Neutrophil (primary cell): Measurements from ENCODE around the gene KRTAP5-8.
"Not testable (repeated sequence)": the region's sequence is repeated elsewhere in the genome, so short reads cannot be mapped to it uniquely, and the experiment has no call there.

ENCODE experiments used
- H3K27ac ChIP-seq: fragments of 200-600 bp; sonication (generic); 2 replicates; pipeline ENCODE4 v1.5.1; 2016; ENCODE audit warnings: mild to moderate bottlenecking, moderate library complexity
- H3K27me3 ChIP-seq: fragments of 200-600 bp; sonication (generic); 2 replicates; pipeline ENCODE4 v1.6.0; 2016; ENCODE audit warnings: mild to moderate bottlenecking
- H3K36me3 ChIP-seq: fragments of 200-600 bp; sonication (generic); 2 replicates; pipeline ENCODE4 v1.5.1; 2017
- H3K4me1 ChIP-seq, 2 experiments: fragments of 200-600 bp in 1 of 2; sonication (generic) in 1 of 2; 1 replicate in 1 of 2; 2 replicates in 1 of 2; pipeline versions ENCODE4 v1.5.1 to v1.6.1; 2013 to 2016; ENCODE audit warnings: low read depth in 1 of 2, low read length in 1 of 2, mild to moderate bottlenecking in 1 of 2, moderate library complexity in 1 of 2; ENCODE audit not compliant: control insufficient read depth in 1 of 2, insufficient read depth in 1 of 2
- H3K4me3 ChIP-seq, 2 experiments: fragments of 200-600 bp in 1 of 2; sonication (generic) in 1 of 2; 1 replicate in 1 of 2; 2 replicates in 1 of 2; pipeline ENCODE4 v1.5.1; 2013 to 2016; ENCODE audit warnings: low read depth in 1 of 2, low read length in 1 of 2, mild to moderate bottlenecking in 1 of 2, moderate library complexity in 1 of 2
- H3K9me3 ChIP-seq: fragments of 200-600 bp; sonication (generic); 2 replicates; pipeline ENCODE4 v1.5.1; 2016
- TF ChIP-seq, protein P1 (sequence below): fragments of 200-600 bp; sonication (generic); IDR thresholded peaks from 2 replicates; pipeline ENCODE4 v1.5.1; 2016; ENCODE audit warnings: antibody characterized with exemption

KRTAP5-8 gene

DNA sequence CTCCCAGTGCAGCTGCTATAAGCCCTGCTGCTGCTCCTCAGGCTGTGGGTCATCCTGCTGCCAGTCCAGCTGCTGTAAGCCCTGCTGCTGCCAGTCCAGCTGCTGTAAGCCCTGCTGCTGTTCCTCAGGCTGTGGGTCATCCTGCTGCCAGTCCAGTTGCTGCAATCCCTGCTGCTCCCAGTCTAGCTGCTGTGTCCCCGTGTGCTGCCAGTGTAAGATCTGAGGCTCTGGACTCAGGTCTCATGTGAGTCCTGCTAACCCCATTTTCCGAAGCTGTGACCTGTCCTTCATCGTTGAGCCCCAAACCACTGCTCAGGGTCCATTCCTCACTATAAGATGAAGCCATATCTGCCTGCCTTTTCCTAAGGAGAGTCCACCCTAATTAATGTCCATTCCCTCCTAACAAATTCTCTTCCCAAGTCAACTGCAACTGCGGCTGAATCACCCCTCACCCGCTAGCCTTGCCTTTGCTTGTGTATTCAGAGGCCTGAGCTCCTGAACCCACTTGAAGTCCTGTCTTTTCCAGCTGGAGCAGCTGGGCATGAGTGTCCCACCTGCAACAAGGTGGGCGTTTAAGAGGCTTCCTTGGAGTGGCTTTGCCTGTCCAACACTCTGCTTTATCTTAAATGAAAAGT is 10.1 kb upstream of the KRTAP5-8 start:
- Histone ChIP-seq H3K27ac (no peak overlapping the region), H3K4me1 (no peaks in the 10 kb centered on the region), H3K4me3 (no peak overlapping the region), H3K27me3 (no peaks in the 10 kb centered on the region), H3K9me3 (no peaks in the 10 kb centered on the region), H3K36me3 (no peaks in the 10 kb centered on the region)
- TF ChIP-seq, protein P1, sequence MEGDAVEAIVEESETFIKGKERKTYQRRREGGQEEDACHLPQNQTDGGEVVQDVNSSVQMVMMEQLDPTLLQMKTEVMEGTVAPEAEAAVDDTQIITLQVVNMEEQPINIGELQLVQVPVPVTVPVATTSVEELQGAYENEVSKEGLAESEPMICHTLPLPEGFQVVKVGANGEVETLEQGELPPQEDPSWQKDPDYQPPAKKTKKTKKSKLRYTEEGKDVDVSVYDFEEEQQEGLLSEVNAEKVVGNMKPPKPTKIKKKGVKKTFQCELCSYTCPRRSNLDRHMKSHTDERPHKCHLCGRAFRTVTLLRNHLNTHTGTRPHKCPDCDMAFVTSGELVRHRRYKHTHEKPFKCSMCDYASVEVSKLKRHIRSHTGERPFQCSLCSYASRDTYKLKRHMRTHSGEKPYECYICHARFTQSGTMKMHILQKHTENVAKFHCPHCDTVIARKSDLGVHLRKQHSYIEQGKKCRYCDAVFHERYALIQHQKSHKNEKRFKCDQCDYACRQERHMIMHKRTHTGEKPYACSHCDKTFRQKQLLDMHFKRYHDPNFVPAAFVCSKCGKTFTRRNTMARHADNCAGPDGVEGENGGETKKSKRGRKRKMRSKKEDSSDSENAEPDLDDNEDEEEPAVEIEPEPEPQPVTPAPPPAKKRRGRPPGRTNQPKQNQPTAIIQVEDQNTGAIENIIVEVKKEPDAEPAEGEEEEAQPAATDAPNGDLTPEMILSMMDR, result no peak

DNA sequence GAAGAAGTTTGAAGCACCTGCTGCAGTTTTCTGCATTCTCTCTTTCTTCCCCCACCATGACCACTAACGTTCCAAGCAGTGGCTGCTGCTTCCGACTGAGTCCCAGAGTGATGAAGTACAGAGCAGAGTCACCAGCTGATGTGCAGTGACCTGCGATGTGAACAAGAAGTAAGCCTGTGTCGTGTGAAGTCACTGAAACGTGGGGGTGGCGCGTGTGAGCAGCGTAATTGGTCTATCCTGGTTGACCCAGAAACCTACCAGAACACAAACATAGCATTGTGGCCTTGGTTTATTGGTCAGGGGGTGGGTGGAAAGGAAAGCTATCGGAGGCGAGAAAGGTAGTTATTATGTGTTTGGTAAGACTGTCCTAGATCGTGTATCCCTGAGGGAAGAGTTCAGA is 7.2 kb upstream of the KRTAP5-8 start:
- H3K4me3 ChIP-seq, result no peak overlapping the region
- H3K9me3 ChIP-seq, result no peaks in the 10 kb centered on the region
- H3K4me1 ChIP-seq, result no peaks in the 10 kb centered on the region
- TF ChIP-seq, protein P1, result no peak
- H3K36me3 ChIP-seq, result no peaks in the 10 kb centered on the region
- H3K27me3 ChIP-seq, result no peaks in the 10 kb centered on the region
- no peak overlapping the region for H3K27ac ChIP-seq

DNA sequence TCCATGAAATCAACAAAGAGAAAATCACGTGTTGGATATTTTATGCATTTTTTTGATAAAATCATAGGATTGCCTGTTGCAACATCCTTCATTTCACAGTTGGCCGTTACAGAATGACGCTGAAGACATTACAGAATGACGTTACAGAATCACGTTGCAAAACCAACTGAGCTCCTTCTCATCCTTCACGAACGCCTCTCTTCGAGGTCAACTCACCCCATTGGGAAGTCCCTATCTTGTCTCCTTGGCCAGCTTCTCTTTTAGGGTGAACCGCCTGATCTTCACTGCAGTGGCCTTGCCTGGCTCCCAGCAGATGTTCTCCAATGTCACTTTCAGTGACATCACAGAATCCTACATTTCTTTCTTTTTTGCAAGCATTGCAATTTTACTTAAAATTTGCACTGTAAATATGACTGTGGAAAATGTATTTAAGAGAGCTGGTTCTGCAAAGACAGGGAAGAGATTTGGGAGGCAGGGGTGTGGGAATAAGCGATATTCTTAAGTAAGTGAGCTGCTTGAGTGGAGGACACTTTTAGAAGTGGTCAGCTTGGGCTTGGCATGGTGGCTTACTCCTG is 5.7 kb upstream of the KRTAP5-8 start:
- no peaks in the 10 kb centered on the region for H3K27me3 ChIP-seq
- TF ChIP-seq, protein P1, result no peak
- H3K27ac ChIP-seq, result no peak overlapping the region
- H3K9me3 ChIP-seq, result no peaks in the 10 kb centered on the region
- no peaks in the 10 kb centered on the region for H3K36me3 ChIP-seq
- no peaks in the 10 kb centered on the region for H3K4me1 ChIP-seq
- H3K4me3 ChIP-seq, result no peak overlapping the region

GRCh38 chr11:71534711-71535608 is 2.9 kb upstream of the KRTAP5-8 start:
- H3K27me3 ChIP-seq, H3K27ac ChIP-seq, H3K36me3 ChIP-seq, H3K9me3 ChIP-seq, H3K4me3 ChIP-seq, H3K4me1 ChIP-seq: not testable (repeated sequence)

GRCh38 chr11:71535825-71536224 is 2.0 kb upstream of the KRTAP5-8 start:
- Histone ChIP-seq H3K4me3 (no peak overlapping the region), H3K36me3 (no peaks in the 10 kb centered on the region), H3K27me3 (no peaks in the 10 kb centered on the region), H3K9me3 (no peaks in the 10 kb centered on the region), H3K27ac (no peak overlapping the region), H3K4me1 (no peaks in the 10 kb centered on the region)
- TF ChIP-seq, protein P1, result no peak

GRCh38 chr11:71537537-71537936 is 288 bp upstream of the KRTAP5-8 start:
- no peaks in the 10 kb centered on the region for H3K36me3 ChIP-seq
- H3K4me1 ChIP-seq, result no peaks in the 10 kb centered on the region
- TF ChIP-seq, protein P1, result no peak
- H3K4me3 ChIP-seq, result no peak overlapping the region
- no peaks in the 10 kb centered on the region for H3K27me3 ChIP-seq
- no peaks in the 10 kb centered on the region for H3K9me3 ChIP-seq
- no peak overlapping the region for H3K27ac ChIP-seq
